ENCODE measurements around the gene STXBP2.

Gene STXBP2

DNA sequence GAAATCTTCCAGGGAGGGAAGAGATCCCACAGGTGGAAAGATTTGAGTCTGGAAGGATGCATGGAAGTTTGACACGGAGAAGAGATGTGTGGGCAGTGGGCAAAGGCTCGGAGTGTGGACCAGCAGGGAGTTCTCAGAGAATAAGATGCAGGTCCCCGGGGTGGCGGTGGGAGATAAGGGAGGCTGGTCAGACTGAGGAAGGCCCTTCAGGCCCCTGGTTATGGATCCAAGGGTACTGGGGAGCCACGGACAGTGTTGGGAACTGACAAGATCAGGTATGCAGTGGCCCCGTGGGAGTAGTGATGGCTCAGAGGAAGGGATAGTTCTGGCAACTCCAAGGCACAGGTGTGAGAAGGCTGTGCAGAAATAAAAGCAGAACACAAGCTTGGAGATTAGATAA lies 38.7 kb upstream of the STXBP2 start:
- H3K4me3 ChIP-seq (ENCODE audit: low read length): no peak overlapping the region
- TF ChIP-seq CTCF (conservative IDR thresholded peaks at IDR 0.05; ENCODE audit: low read depth, low read length): no peak

DNA sequence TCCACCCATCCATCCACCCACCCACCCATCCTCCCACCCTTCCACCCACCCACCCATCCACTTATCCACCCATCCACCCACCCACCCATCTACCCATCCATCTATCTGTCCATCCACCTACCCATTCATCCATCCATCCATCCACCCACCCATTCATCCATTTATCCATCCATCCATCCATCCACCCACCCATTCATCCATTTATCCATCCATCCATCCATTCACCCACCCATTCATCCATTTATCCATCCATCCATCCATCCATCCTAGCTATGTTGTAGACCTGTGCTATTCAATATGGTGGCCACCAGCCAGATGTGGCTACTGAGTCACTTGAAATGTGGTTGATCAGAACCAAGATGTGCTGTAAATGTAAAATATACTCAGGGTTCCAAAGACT lies 36.2 kb upstream of the STXBP2 start:
- no peak for DNase-seq (ENCODE audit: low read depth)
- TF ChIP-seq CTCF (conservative IDR thresholded peaks at IDR 0.05; ENCODE audit: low read depth, low read length): no peak
- H3K4me3 ChIP-seq (ENCODE audit: low read length): no peak overlapping the region

More for the DNA sequence above, 38.7 kb upstream of the STXBP2 start:
- DNase-seq (ENCODE audit: low read depth): no peak

DNA sequence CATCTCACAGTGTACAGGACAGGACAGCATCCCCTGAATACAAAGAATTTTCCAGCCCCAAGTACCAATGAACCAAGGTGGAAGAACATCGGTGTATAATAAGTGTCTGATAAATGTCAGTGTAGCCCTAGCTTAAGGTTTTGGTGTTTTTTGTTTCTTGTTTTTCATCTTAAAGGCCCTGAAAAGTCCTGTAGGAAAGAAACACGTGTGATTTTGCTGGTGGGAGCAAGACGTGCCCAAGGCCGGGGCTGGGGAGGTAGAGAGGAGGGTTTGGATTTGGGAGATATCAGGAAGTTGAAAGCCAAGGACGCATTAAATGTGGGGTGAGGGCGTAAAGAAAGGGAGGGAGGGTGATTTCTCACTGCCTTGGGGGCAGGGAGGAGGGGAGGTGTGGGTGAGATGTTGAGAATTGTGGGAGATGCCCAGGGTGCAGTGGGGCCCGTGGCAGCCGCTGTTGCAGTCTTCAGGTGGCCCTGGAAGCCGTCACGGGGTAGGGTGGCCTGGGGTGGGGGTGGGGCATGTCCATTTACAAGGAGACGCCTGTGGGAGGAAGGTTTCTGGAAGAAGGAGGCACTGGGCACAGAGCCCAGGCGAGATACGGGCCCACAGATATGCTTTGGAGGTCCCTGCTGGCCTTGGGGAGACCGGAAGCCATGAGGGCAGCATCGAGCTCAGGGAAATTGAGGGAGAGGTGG lies 34.5 kb upstream of the STXBP2 start:
- no peak overlapping the region for H3K4me3 ChIP-seq (ENCODE audit: low read length)
- DNase-seq (ENCODE audit: low read depth): no peak
- no peak for TF ChIP-seq CTCF (conservative IDR thresholded peaks at IDR 0.05; ENCODE audit: low read depth, low read length)

- TF ChIP-seq CTCF (conservative IDR thresholded peaks at IDR 0.05; ENCODE audit: low read depth, low read length): no peak
- DNase-seq (ENCODE audit: low read depth): no peak
- no peak overlapping the region for H3K4me3 ChIP-seq (ENCODE audit: low read length)
Measured at GRCh38 chr19:7602935-7603497, 33.9 kb upstream of the STXBP2 start.

GRCh38 chr19:7603919-7604318 lies 33.0 kb upstream of the STXBP2 start:
- DNase-seq (ENCODE audit: low read depth): no peak

DNA sequence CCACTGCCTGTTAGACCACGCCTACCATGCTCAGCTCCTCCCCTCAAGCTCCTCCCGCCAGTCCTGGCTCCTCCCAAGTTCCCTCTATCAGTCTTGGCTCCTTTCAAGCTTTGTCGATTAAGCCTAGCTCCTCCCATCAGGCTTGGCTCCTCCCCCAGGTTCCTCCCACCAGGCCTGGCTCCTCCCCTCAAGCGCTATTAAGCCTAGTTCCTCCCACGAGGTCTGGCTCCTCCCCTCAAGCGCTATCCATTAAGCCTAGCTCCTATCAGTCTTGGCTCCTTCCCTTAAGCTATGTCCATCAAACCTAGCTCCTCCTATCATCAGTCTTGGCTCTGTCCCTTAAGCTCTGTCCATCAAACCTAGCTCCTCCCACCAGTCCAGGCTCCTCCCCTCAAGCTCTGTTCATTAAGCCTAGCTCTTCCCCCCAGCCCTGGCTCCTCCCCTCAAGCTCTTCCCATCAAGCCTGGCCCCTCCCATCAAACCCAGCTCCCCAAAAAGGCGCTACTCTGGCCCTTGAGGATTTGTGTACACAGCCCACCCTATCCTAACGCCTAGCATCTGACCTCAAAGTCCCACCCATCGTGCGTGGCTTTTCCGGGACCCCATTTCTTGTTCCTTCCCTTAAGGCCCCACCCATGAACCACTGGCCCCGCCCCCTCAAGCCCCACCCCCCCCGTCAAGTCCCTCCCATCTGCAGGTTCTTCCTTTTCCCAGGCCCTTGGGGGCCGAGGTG lies 31.3 kb upstream of the STXBP2 start:
- no peak for DNase-seq (ENCODE audit: low read depth)
- no peak for TF ChIP-seq CTCF (conservative IDR thresholded peaks at IDR 0.05; ENCODE audit: low read depth, low read length)
- no peak overlapping the region for H3K4me3 ChIP-seq (ENCODE audit: low read length)

More at GRCh38 chr19:7603919-7604318, 33.0 kb upstream of the STXBP2 start:
- H3K4me3 ChIP-seq (ENCODE audit: low read length): no peak overlapping the region
- TF ChIP-seq CTCF (conservative IDR thresholded peaks at IDR 0.05; ENCODE audit: low read depth, low read length): no peak

Data from retinal pigment epithelial cell (primary cell).